SU-DHL-6 (cell line): ENCODE data around the gene LRRC53.

Experiments used
- CTCF ChIP-seq: fragments of 200-600 bp; sonication (generic); IDR thresholded peaks from one replicate; pipeline ENCODE4 v1.5.1; 2017; ENCODE audit warnings: antibody characterized with exemption, mild to moderate bottlenecking, low read length, moderate library complexity; ENCODE audit not compliant: insufficient read depth, poor library complexity, severe bottlenecking
- EZH2phosphoT487 ChIP-seq: fragments of 200-600 bp; sonication (generic), shearing (Covaris generic); conservative IDR thresholded peaks from 2 replicates; pipeline ENCODE4 v1.6.1; 2018; ENCODE audit warnings: mild to moderate bottlenecking, antibody characterized with exemption, low read length, moderate library complexity, mixed read lengths

GRCh38 chr1:74467786-74468377 is 44.5 kb downstream of the LRRC53 start:
- TF ChIP-seq CTCF (no peak), EZH2phosphoT487 (no peak)
